ENCODE data around the gene GRID1.

GRID1 gene

DNA sequence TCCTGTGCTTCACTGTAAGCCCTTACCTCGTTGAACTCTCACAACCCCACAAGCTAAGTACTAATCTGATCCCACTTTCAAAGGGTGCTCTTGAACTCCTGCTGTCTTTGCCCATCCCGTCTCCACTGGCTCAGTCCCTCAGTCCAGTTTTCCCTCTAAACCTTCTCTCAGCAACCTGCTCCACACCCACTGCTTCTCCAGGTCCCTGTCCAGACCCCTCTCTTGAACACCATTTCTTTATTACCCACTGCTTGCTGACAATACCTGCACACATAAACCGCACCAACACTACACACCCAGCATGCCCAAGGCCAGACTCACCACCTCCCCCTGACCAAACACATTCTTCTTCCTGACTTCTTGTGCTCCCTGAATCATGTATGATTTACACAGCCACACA is 343.3 kb downstream of the GRID1 start:
- H3K79me2 ChIP-seq (ENCODE audit: insufficient read depth, low read length), result no peaks in the 10 kb centered on the region
- no peak overlapping the region for H3K27ac ChIP-seq (ENCODE audit: low read depth, low read length, poor library complexity, severe bottlenecking)
- H3K4me1 ChIP-seq (ENCODE audit: insufficient read depth, low read length, severe bottlenecking), result peaks cover 8% of the 10 kb centered on the region
- H3K9ac ChIP-seq (ENCODE audit: low read length), result no peak overlapping the region
- no peaks in the 10 kb centered on the region for H4K20me1 ChIP-seq (ENCODE audit: insufficient read depth, low read length)
- H3K4me2 ChIP-seq (ENCODE audit: low read length), result no peak overlapping the region
- H3K9me3 ChIP-seq (ENCODE audit: low read length), result no peaks in the 10 kb centered on the region
- H3K9me2 ChIP-seq (ENCODE audit: low read depth, low read length), result no peaks in the 10 kb centered on the region
- H3F3A ChIP-seq (ENCODE audit: insufficient read depth, low read length), result no peaks in the 10 kb centered on the region
- H3K27me3 ChIP-seq (ENCODE audit: insufficient read depth, low read length), result no peaks in the 10 kb centered on the region; the same call in 1 of the 2 replicates
- no peak for TF ChIP-seq EZH2 (IDR thresholded peaks at IDR 0.05; ENCODE audit: borderline replicate concordance, low read length)
- TF ChIP-seq, protein P1, sequence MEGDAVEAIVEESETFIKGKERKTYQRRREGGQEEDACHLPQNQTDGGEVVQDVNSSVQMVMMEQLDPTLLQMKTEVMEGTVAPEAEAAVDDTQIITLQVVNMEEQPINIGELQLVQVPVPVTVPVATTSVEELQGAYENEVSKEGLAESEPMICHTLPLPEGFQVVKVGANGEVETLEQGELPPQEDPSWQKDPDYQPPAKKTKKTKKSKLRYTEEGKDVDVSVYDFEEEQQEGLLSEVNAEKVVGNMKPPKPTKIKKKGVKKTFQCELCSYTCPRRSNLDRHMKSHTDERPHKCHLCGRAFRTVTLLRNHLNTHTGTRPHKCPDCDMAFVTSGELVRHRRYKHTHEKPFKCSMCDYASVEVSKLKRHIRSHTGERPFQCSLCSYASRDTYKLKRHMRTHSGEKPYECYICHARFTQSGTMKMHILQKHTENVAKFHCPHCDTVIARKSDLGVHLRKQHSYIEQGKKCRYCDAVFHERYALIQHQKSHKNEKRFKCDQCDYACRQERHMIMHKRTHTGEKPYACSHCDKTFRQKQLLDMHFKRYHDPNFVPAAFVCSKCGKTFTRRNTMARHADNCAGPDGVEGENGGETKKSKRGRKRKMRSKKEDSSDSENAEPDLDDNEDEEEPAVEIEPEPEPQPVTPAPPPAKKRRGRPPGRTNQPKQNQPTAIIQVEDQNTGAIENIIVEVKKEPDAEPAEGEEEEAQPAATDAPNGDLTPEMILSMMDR (IDR thresholded peaks at IDR 0.05; ENCODE audit: low read length), result no peak
- H3K36me3 ChIP-seq (ENCODE audit: insufficient read depth, low read length), result no peaks in the 10 kb centered on the region
- no peak overlapping the region for H3K4me3 ChIP-seq (ENCODE audit: low read depth, low read length, poor library complexity, severe bottlenecking)
- no peak overlapping the region for H2AFZ ChIP-seq (ENCODE audit: low read length)

DNA sequence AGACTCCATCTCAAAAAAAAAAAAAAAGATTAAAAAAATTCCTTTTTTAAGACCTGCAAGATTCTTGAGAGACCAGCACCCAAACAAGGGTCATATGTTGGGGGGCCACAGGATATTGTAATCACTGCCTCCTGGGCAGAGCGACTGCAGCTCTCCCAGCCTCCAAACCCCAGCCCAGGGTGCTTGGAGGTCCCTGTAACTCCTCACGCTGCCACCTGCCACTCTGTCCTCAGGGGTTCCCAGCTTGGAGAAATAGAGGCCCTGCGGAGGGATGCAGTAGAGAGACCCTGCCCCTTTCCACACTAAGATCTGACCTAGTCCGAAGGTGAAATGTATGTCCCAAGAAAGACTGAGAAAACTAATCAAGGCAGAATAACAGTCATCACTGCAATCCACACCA is 343.7 kb downstream of the GRID1 start:
- H3K4me1 ChIP-seq (ENCODE audit: insufficient read depth, low read length, severe bottlenecking), result peaks cover 12% of the 10 kb centered on the region

DNA sequence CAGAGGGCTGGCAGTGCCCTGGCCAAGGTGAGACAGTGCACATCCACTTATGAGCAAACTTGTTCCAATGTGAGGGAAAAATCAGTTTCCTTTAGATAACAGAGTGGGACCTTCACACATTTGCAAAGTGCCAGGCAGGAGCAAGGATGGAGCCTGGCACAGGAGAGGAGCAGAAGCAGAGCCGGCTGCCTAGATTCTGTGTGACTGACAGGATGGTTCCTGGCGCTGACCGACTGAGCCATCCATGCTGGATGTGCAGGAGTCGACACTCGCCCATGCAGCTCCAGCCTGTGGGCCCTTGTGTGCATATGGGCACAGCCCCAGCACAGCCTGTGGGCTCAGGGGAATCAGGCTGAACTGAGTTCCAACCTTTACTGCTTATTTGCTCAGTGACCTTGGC is 346.5 kb downstream of the GRID1 start:
- H3F3A ChIP-seq (ENCODE audit: insufficient read depth, low read length), result no peaks in the 10 kb centered on the region
- TF ChIP-seq, protein P1 (IDR thresholded peaks at IDR 0.05; ENCODE audit: low read length), result no peak
- no peak for TF ChIP-seq EZH2 (IDR thresholded peaks at IDR 0.05; ENCODE audit: borderline replicate concordance, low read length)
- no peaks in the 10 kb centered on the region for H4K20me1 ChIP-seq (ENCODE audit: insufficient read depth, low read length)
- H3K79me2 ChIP-seq (ENCODE audit: insufficient read depth, low read length), result no peaks in the 10 kb centered on the region
- no peak overlapping the region for H3K9ac ChIP-seq (ENCODE audit: low read length)
- no peak overlapping the region for H3K4me3 ChIP-seq (ENCODE audit: low read depth, low read length, poor library complexity, severe bottlenecking)
- H3K9me3 ChIP-seq (ENCODE audit: low read length), result no peaks in the 10 kb centered on the region
- H3K27ac ChIP-seq (ENCODE audit: low read depth, low read length, poor library complexity, severe bottlenecking), result no peak overlapping the region
- no peaks in the 10 kb centered on the region for H3K36me3 ChIP-seq (ENCODE audit: insufficient read depth, low read length)
- peaks cover 19% of the 10 kb centered on the region for H3K4me1 ChIP-seq (ENCODE audit: insufficient read depth, low read length, severe bottlenecking)
- H3K4me2 ChIP-seq (ENCODE audit: low read length), result no peak overlapping the region
- H2AFZ ChIP-seq (ENCODE audit: low read length), result no peak overlapping the region
- no peaks in the 10 kb centered on the region for H3K9me2 ChIP-seq (ENCODE audit: low read depth, low read length)
- H3K27me3 ChIP-seq (ENCODE audit: insufficient read depth, low read length), result no peaks in the 10 kb centered on the region

More for the DNA sequence above, 343.7 kb downstream of the GRID1 start:
- TF ChIP-seq, protein P1 (IDR thresholded peaks at IDR 0.05; ENCODE audit: low read length), result no peak
- no peak for TF ChIP-seq EZH2 (IDR thresholded peaks at IDR 0.05; ENCODE audit: borderline replicate concordance, low read length)
- Histone ChIP-seq H3K36me3 (ENCODE audit: insufficient read depth, low read length) (no peaks in the 10 kb centered on the region), H4K20me1 (ENCODE audit: insufficient read depth, low read length) (no peaks in the 10 kb centered on the region), H3K9me3 (ENCODE audit: low read length) (no peaks in the 10 kb centered on the region), H3K79me2 (ENCODE audit: insufficient read depth, low read length) (no peaks in the 10 kb centered on the region), H2AFZ (ENCODE audit: low read length) (no peak overlapping the region), H3K27me3 (ENCODE audit: insufficient read depth, low read length) (no peaks in the 10 kb centered on the region; the same call in 1 of the 2 replicates), H3K4me3 (ENCODE audit: low read depth, low read length, poor library complexity, severe bottlenecking) (no peak overlapping the region), H3K9me2 (ENCODE audit: low read depth, low read length) (no peaks in the 10 kb centered on the region), H3K9ac (ENCODE audit: low read length) (no peak overlapping the region), H3K27ac (ENCODE audit: low read depth, low read length, poor library complexity, severe bottlenecking) (no peak overlapping the region), H3K4me2 (ENCODE audit: low read length) (no peak overlapping the region), H3F3A (ENCODE audit: insufficient read depth, low read length) (no peaks in the 10 kb centered on the region)
